HepG2 (cell line): Measurements from ENCODE around the gene CCNDBP1. TPM values are rescaled to one million over a fixed set of nuclear protein-coding genes. Genes with fewer than 3 reads are reported as not detected.

Experiments
- CC2D1A ChIP-seq: sonication (generic); formaldehyde crosslinking; IDR thresholded peaks from 2 replicates; pipeline ENCODE4 v1.8.1; 2023; ENCODE audit warnings: mild to moderate bottlenecking, missing genetic modification reagents
- CCAR2 ChIP-seq: fragments of 200-400 bp; formaldehyde crosslinking; optimal IDR thresholded peaks from 2 replicates; pipeline ENCODE3; 2018; ENCODE audit warnings: low read depth, mild to moderate bottlenecking, low read length, moderate library complexity
- EP300 ChIP-seq, 3 experiments: sonication (generic) in 1 of 3; formaldehyde crosslinking in 1 of 3; IDR thresholded peaks; 2 replicates each; pipeline versions ENCODE4 v1.5.1 to v1.6.1; 2011 to 2020; ENCODE audit warnings: low read depth in 2 of 3, low read length in 2 of 3, borderline replicate concordance in 1 of 3, improper control_type of control experiment in 1 of 3, mild to moderate bottlenecking in 1 of 3, missing genetic modification reagents in 1 of 3, moderate library complexity in 1 of 3
- KLF11 ChIP-seq: IDR thresholded peaks from 2 replicates; pipeline ENCODE4 v1.6.1; 2016; ENCODE audit warnings: missing compliant biosample characterization
- KLF9 ChIP-seq: IDR thresholded peaks from 2 replicates; pipeline ENCODE4 v1.6.1; 2016; ENCODE audit warnings: low read depth
- NR3C1 ChIP-seq: sonication (generic); formaldehyde crosslinking; IDR thresholded peaks from 2 replicates; pipeline ENCODE4 v1.4.0; 2020; ENCODE audit warnings: missing genetic modification reagents
- PAF1 ChIP-seq: IDR thresholded peaks from 2 replicates; pipeline ENCODE4 v1.6.1; 2016; ENCODE audit warnings: missing genetic modification reagents, missing compliant biosample characterization
- PRPF4 ChIP-seq: fragments of 200-400 bp; formaldehyde crosslinking; IDR thresholded peaks from 2 replicates; pipeline ENCODE4 v1.6.1; 2016; ENCODE audit warnings: low read length, low read depth; ENCODE audit not compliant: poor library complexity, severe bottlenecking
- SCMH1 ChIP-seq: sonication (generic); formaldehyde crosslinking; IDR thresholded peaks from 2 replicates; pipeline ENCODE4 v1.9.0; 2021; ENCODE audit warnings: missing genetic modification reagents, mild to moderate bottlenecking, borderline replicate concordance
- SKI ChIP-seq: fragments of 450-650 bp; IDR thresholded peaks from one replicate; pipeline ENCODE4 v1.6.1; 2018; ENCODE audit warnings: mild to moderate bottlenecking; ENCODE audit not compliant: partially characterized antibody
- SNAI1 ChIP-seq: sonication (generic); formaldehyde crosslinking; IDR thresholded peaks from 2 replicates; pipeline ENCODE4 v1.5.0; 2020; ENCODE audit warnings: mild to moderate bottlenecking, missing genetic modification reagents, borderline replicate concordance
- TAF1 ChIP-seq: sonication (generic); formaldehyde crosslinking; IDR thresholded peaks from 2 replicates; pipeline ENCODE4 v1.4.0; 2020; ENCODE audit warnings: missing genetic modification reagents
- ZBTB8A ChIP-seq: sonication (generic); formaldehyde crosslinking; IDR thresholded peaks from 2 replicates; pipeline ENCODE4 v1.4.0; 2020; ENCODE audit warnings: mild to moderate bottlenecking, low read depth, missing genetic modification reagents, borderline replicate concordance
- ZFP82 ChIP-seq: sonication (generic); formaldehyde crosslinking; IDR thresholded peaks from 2 replicates; pipeline ENCODE4 v1.5.1; 2020; ENCODE audit warnings: mild to moderate bottlenecking, missing genetic modification reagents, borderline replicate concordance
- ZMYM4 ChIP-seq: sonication (generic); formaldehyde crosslinking; IDR thresholded peaks from 2 replicates; pipeline ENCODE4 v1.8.1; 2023; ENCODE audit warnings: mild to moderate bottlenecking, missing genetic modification reagents
- ZNF180 ChIP-seq: sonication (generic); formaldehyde crosslinking; IDR thresholded peaks from 2 replicates; pipeline ENCODE4 v1.4.0; 2020; ENCODE audit warnings: low read depth, missing genetic modification reagents, borderline replicate concordance
- ZNF343 ChIP-seq: sonication (generic); formaldehyde crosslinking; IDR thresholded peaks from 2 replicates; pipeline ENCODE4 v1.4.0; 2020; ENCODE audit warnings: mild to moderate bottlenecking, missing genetic modification reagents
- ZNF546 ChIP-seq: sonication (generic); formaldehyde crosslinking; conservative IDR thresholded peaks from 2 replicates; pipeline ENCODE4 v1.8.1; 2023; ENCODE audit warnings: mild to moderate bottlenecking, missing genetic modification reagents
- ZSCAN31 ChIP-seq: sonication (generic); formaldehyde crosslinking; IDR thresholded peaks from 2 replicates; pipeline ENCODE4 v1.5.0; 2020; ENCODE audit warnings: low read depth, mild to moderate bottlenecking, missing genetic modification reagents
- polyA plus RNA-seq, 8 experiments: library from polyadenylated mRNA; depleted of rRNA in 3 of 8; stranded (reverse) in 7 of 8; unstranded in 1 of 8; fragments of >200 nt; fragmentation: Illumina TruSeq in 4 of 8; extraction: Trizol in 4 of 8; gene quantifications; 2 replicates each; pipeline versions ENCODE4 v1.2.1 to v1.2.3, GENCODE V29; 2011 to 2016; ENCODE audit warnings: low read depth in 4 of 8, missing spikeins in 1 of 8, mixed read lengths in 1 of 8; ENCODE audit not compliant: insufficient read depth in 1 of 8
- total RNA-seq, 5 experiments: library from RNA; depleted of rRNA; stranded (reverse); fragments of >200 nt; fragmentation: Illumina TruSeq; extraction: Trizol; gene quantifications; 2 replicates each; pipeline ENCODE4 v1.2.3, GENCODE V29; 2016; ENCODE audit warnings: low read depth in 1 of 5
- TF ChIP-seq, protein P1 (sequence below), 2 experiments: IDR thresholded peaks; 2 replicates each; pipeline ENCODE4 v1.6.1; 2011 to 2012; ENCODE audit warnings: low read length in 2 of 2, borderline replicate concordance in 1 of 2, low read depth in 1 of 2, mild to moderate bottlenecking in 1 of 2, moderate library complexity in 1 of 2
- TF ChIP-seq, protein P2 (sequence below): sonication (generic); formaldehyde crosslinking; IDR thresholded peaks from 2 replicates; pipeline ENCODE4 v1.4.0; 2020; ENCODE audit warnings: low read depth, mild to moderate bottlenecking, missing genetic modification reagents
- TF ChIP-seq, protein P3 (sequence below): sonication (generic); formaldehyde crosslinking; IDR thresholded peaks from 2 replicates; pipeline ENCODE4 v1.5.0; 2020; ENCODE audit warnings: mild to moderate bottlenecking, missing genetic modification reagents

Gene CCNDBP1
- total and polyA plus RNA-seq, 2 of the 13 experiments (the other 11 are each of a cell fraction or from before 2014, with no cell fraction given) = 24.8 to 42.3 TPM

DNA sequence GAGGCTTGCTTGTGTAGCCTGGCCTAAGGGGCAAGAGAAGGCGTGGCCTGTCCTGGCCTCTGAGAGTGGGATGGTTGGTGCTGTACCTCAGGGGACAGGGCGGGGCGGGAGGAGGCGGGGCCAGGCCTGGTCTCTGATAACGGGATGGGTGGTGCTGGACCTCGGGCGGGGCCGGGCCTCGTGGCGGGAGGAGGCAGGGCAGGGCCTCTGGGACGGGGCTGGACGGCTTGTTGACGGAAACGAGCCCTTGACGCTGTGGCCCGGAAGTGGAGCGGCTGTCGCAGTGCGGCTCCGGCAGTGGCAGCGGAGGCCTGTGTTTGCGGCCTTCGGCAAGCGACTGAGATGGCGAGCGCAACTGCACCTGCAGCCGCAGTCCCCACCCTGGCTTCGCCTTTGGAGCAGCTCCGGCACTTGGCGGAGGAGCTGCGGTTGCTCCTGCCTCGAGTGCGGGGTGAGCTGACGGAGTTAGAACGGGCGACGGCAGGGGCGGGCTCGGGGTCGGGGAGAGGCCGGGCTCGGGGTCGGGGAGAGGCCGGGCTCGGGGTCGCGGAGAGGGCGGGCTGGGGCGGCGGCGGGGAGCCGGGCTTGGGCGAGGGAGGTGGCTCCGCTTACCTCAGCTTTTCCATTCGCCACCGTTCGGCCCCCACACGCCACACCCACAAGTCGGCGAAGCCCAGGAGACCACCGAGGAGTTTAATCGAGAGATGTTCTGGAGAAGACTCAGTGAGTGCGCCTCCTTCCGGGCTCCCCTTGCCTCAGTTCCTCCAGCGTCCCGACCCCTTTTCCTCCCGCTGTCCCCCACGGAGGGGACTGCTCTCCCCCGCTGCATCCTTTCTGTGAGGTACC lies at the start of gene CCNDBP1 (continued):
- TF ChIP-seq, protein P1, sequence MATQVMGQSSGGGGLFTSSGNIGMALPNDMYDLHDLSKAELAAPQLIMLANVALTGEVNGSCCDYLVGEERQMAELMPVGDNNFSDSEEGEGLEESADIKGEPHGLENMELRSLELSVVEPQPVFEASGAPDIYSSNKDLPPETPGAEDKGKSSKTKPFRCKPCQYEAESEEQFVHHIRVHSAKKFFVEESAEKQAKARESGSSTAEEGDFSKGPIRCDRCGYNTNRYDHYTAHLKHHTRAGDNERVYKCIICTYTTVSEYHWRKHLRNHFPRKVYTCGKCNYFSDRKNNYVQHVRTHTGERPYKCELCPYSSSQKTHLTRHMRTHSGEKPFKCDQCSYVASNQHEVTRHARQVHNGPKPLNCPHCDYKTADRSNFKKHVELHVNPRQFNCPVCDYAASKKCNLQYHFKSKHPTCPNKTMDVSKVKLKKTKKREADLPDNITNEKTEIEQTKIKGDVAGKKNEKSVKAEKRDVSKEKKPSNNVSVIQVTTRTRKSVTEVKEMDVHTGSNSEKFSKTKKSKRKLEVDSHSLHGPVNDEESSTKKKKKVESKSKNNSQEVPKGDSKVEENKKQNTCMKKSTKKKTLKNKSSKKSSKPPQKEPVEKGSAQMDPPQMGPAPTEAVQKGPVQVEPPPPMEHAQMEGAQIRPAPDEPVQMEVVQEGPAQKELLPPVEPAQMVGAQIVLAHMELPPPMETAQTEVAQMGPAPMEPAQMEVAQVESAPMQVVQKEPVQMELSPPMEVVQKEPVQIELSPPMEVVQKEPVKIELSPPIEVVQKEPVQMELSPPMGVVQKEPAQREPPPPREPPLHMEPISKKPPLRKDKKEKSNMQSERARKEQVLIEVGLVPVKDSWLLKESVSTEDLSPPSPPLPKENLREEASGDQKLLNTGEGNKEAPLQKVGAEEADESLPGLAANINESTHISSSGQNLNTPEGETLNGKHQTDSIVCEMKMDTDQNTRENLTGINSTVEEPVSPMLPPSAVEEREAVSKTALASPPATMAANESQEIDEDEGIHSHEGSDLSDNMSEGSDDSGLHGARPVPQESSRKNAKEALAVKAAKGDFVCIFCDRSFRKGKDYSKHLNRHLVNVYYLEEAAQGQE (IDR thresholded peaks at IDR 0.05; ENCODE audit: borderline replicate concordance in 1 of 2, low read depth in 1 of 2, low read length in 2 of 2) = no peak; a peak in 1 of 4 replicates
- TF ChIP-seq SCMH1 (CRISPR knock-in tag) = no peak
- no peak for TF ChIP-seq PAF1 (CRISPR knock-in tag)
- no peak for TF ChIP-seq KLF11 (CRISPR knock-in tag)
- no peak for TF ChIP-seq SNAI1 (CRISPR knock-in tag)
- no peak for TF ChIP-seq NR3C1
- peak; percentile 60; the same call in 1 of the 2 replicates for TF ChIP-seq KLF9 (CRISPR knock-in tag)
- TF ChIP-seq ZNF343 = 0 out of 2 replicates have a peak, but pooled peaks have one; percentile 49
- TF ChIP-seq TAF1 (CRISPR knock-in tag) = peak; percentile 86
- TF ChIP-seq, protein P2, sequence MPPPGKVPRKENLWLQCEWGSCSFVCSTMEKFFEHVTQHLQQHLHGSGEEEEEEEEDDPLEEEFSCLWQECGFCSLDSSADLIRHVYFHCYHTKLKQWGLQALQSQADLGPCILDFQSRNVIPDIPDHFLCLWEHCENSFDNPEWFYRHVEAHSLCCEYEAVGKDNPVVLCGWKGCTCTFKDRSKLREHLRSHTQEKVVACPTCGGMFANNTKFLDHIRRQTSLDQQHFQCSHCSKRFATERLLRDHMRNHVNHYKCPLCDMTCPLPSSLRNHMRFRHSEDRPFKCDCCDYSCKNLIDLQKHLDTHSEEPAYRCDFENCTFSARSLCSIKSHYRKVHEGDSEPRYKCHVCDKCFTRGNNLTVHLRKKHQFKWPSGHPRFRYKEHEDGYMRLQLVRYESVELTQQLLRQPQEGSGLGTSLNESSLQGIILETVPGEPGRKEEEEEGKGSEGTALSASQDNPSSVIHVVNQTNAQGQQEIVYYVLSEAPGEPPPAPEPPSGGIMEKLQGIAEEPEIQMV (CRISPR knock-in tag) = 0 out of 2 replicates have a peak, but pooled peaks have one; percentile 38
- TF ChIP-seq ZSCAN31 = peak; percentile 85
- TF ChIP-seq SKI = peak; percentile 47
- TF ChIP-seq ZFP82 (CRISPR knock-in tag) = no peak
- no peak for TF ChIP-seq ZBTB8A (CRISPR knock-in tag)
- peak; percentile 74 for TF ChIP-seq ZMYM4 (CRISPR knock-in tag)
- no peak for TF ChIP-seq CC2D1A
- TF ChIP-seq PRPF4 = no peak
- no peak for TF ChIP-seq CCAR2
- no peak for TF ChIP-seq ZNF180 (CRISPR knock-in tag)
- no peak for TF ChIP-seq EP300 (IDR thresholded peaks at IDR 0.05; ENCODE audit: low read depth in 2 of 2, low read length in 2 of 2)
- no peak for TF ChIP-seq EP300 (CRISPR knock-in tag; IDR thresholded peaks at IDR 0.05; ENCODE audit: borderline replicate concordance)
- TF ChIP-seq ZNF546 (CRISPR knock-in tag) = 0 out of 2 replicates have a peak, but pooled peaks have one; percentile 66
- TF ChIP-seq, protein P3, sequence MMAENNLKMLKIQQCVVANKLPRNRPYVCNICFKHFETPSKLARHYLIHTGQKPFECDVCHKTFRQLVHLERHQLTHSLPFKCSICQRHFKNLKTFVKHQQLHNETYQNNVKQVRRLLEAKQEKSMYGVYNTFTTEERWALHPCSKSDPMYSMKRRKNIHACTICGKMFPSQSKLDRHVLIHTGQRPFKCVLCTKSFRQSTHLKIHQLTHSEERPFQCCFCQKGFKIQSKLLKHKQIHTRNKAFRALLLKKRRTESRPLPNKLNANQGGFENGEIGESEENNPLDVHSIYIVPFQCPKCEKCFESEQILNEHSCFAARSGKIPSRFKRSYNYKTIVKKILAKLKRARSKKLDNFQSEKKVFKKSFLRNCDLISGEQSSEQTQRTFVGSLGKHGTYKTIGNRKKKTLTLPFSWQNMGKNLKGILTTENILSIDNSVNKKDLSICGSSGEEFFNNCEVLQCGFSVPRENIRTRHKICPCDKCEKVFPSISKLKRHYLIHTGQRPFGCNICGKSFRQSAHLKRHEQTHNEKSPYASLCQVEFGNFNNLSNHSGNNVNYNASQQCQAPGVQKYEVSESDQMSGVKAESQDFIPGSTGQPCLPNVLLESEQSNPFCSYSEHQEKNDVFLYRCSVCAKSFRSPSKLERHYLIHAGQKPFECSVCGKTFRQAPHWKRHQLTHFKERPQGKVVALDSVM (CRISPR knock-in tag) = peak; percentile 54
